Glutamatergic neuron (in vitro differentiated cells): ENCODE measurements around the gene BPIFA3. TPM values are rescaled to one million over a fixed set of nuclear protein-coding genes. Genes with fewer than 3 reads are reported as not detected.
"Not testable (repeated sequence)": the region's sequence is repeated elsewhere in the genome, so short reads cannot be mapped to it uniquely, and the experiment has no call there.

Experiments used
- DNase-seq: peaks from one replicate; pipeline ENCODE4 v3.0.0; 2022
- H3K27ac Mint-ChIP-seq: one replicate; pipeline ENCODE4 v1.8.0; 2020; ENCODE audit warnings: mild to moderate bottlenecking, mixed read lengths, inconsistent platforms; ENCODE audit not compliant: unreplicated experiment
- H3K27me3 Mint-ChIP-seq: one replicate; pipeline ENCODE4 v1.8.0; 2020; ENCODE audit warnings: mild to moderate bottlenecking, moderate library complexity, mixed read lengths, inconsistent platforms; ENCODE audit not compliant: unreplicated experiment
- H3K36me3 Mint-ChIP-seq: one replicate; pipeline ENCODE4 v1.8.0; 2020; ENCODE audit warnings: mild to moderate bottlenecking, mixed read lengths, inconsistent platforms; ENCODE audit not compliant: unreplicated experiment
- H3K4me1 Mint-ChIP-seq: one replicate; pipeline ENCODE4 v1.8.0; 2020; ENCODE audit warnings: mild to moderate bottlenecking, low read depth, mixed read lengths, inconsistent platforms; ENCODE audit not compliant: unreplicated experiment
- H3K4me3 Mint-ChIP-seq: one replicate; pipeline ENCODE4 v1.8.0; 2020; ENCODE audit warnings: mild to moderate bottlenecking, mixed read lengths, inconsistent platforms; ENCODE audit not compliant: unreplicated experiment
- H3K9me3 Mint-ChIP-seq: one replicate; pipeline ENCODE4 v1.8.0; 2020; ENCODE audit warnings: mild to moderate bottlenecking, moderate library complexity, mixed read lengths, inconsistent platforms; ENCODE audit not compliant: unreplicated experiment
- CTCF ChIP-seq: fragments of 200-600 bp; sonication (generic); IDR thresholded peaks from one replicate; pipeline ENCODE4 v1.5.0; 2021; ENCODE audit not compliant: partially characterized antibody, unreplicated experiment
- total RNA-seq: library from RNA; stranded (reverse); fragmentation: NEBNext Ultra II Directional; extraction: Animal tissue kit (Norgen Biotek cat#: 25700); gene quantifications from one replicate; pipeline ENCODE4 v1.2.1, GENCODE V29; 2021; ENCODE audit not compliant: unreplicated experiment

BPIFA3 gene
- total RNA-seq, 1 donor from 2014 or later = not detected

GRCh38 chr20:33183312-33183711 lies 33.8 kb upstream of the BPIFA3 start:
- DNase-seq = no peak
- Mint-ChIP-seq H3K27ac (no peak overlapping the region), H3K27me3 (peaks cover 8% of the 10 kb centered on the region), H3K4me3 (no peak overlapping the region), H3K4me1 (no peaks in the 10 kb centered on the region), H3K36me3 (peaks cover 7% of the 10 kb centered on the region), H3K9me3 (peaks cover 3% of the 10 kb centered on the region)
- TF ChIP-seq CTCF = no peak

- not testable (repeated sequence) for H3K4me1 Mint-ChIP-seq, H3K27me3 Mint-ChIP-seq, H3K4me3 Mint-ChIP-seq, H3K36me3 Mint-ChIP-seq, H3K27ac Mint-ChIP-seq, H3K9me3 Mint-ChIP-seq
- DNase-seq = peak; percentile 25
Observed at GRCh38 chr20:33185031-33185590, 32.0 kb upstream of the BPIFA3 start.

- peaks cover 7% of the 10 kb centered on the region for H3K36me3 Mint-ChIP-seq
- H3K27ac Mint-ChIP-seq = no peak overlapping the region
- H3K27me3 Mint-ChIP-seq = peaks cover 8% of the 10 kb centered on the region
- no peak overlapping the region for H3K4me3 Mint-ChIP-seq
- TF ChIP-seq CTCF = no peak
- DNase-seq = no peak
- no peaks in the 10 kb centered on the region for H3K4me1 Mint-ChIP-seq
- peaks cover 3% of the 10 kb centered on the region for H3K9me3 Mint-ChIP-seq
Observed at GRCh38 chr20:33187491-33187890, 29.7 kb upstream of the BPIFA3 start.

- Mint-ChIP-seq H3K9me3 (peaks cover 3% of the 10 kb centered on the region), H3K27ac (no peak overlapping the region), H3K27me3 (peaks cover 6% of the 10 kb centered on the region), H3K4me1 (no peaks in the 10 kb centered on the region), H3K36me3 (peaks cover 1% of the 10 kb centered on the region), H3K4me3 (no peak overlapping the region)
- no peak for DNase-seq
- TF ChIP-seq CTCF = no peak
Observed at GRCh38 chr20:33188421-33188820, 28.7 kb upstream of the BPIFA3 start.

- no peak for TF ChIP-seq CTCF
- Mint-ChIP-seq H3K27ac (no peak overlapping the region), H3K36me3 (no peaks in the 10 kb centered on the region), H3K9me3 (no peaks in the 10 kb centered on the region), H3K4me1 (no peaks in the 10 kb centered on the region), H3K27me3 (peaks cover 8% of the 10 kb centered on the region), H3K4me3 (no peak overlapping the region)
- DNase-seq = no peak
Observed at GRCh38 chr20:33191484-33191883, 25.7 kb upstream of the BPIFA3 start.
